HG03521 (cell line): ENCODE data around the gene NRXN2.

ENCODE experiments used
- ATAC-seq: cut with Tn5 transposase; IDR thresholded peaks from one replicate; pipeline ENCODE4 v1.9.1; 2021; ENCODE audit warnings: mild to moderate bottlenecking, moderate library complexity; ENCODE audit not compliant: unreplicated experiment

NRXN2 gene

DNA sequence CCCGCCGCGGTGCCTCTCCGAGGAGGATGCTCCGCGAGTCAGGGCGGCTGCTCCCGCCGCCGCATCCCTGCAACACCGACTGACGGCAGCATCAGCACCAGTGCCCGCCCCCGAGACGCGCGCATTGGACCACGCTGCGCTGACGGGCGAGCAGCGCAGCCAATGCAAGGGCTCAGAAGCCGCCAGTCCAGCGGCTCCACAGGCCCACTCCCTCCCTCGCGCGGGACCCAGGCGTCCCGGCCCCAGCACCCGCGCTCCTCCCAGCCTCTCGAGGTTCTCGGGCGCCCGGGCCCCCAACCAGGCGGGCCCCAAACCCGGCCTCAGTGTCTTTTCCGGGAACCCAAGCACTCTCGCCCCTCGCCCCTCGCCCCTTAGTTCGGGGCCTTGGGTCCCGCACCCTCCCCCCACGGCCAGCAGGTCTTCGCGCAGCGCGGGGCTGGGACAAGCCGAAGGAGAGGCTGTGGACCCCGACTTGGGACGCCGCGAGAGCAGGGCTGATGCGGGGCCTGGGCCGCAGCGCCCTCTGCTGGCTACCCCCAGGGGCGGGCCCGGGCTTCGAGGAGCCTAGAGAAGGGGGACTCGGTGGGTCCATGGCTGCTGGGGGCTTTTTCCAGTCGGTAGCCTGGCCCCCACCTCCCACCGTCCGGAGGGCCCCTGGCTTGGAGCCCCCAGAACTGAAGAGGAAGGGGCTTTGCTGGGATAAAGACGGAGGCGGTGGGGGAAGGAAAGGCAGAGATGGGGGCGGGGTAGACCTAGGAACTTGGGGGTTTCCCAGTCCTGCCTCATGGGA is at the start of gene NRXN2:
Gene NRXN2 (minus strand): TSS at position 81 of the 790 bp plus-strand sequence. CDS start 9,498 bp downstream, outside the sequence.
- ATAC-seq = peak; percentile 76

DNA sequence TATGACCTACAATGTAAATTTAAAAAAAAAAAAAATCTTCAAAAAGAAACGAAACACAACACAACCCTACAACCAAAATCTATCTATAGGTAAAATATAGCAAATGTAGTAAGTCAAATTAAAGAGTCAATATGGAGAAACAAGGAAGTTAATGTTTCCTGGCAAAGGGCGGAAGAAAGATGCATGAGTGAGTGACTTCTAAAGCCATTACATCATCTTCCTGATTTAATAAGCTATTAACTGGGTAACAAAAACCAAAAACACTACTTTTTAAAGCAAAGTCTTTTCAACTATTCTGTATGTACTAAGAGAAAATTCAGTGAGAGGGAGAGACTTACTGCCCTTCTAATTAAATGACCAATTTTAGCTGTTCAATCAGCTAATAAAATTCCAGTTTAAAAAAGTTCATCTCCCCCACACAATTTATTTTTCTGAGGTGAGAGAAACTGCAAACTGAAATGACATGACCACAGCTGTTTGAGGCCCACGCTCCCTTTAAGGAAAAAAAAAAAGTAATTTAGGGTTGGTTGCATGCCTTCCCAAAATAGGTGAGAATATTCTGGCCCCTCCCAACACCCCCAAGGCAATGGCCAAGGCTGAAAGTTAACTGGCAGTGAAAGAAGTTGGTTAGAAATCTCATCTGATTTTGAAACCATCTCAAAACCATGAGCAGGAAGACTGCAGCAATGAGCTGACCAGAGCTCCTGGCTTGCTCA is 49.5 kb upstream of the NRXN2 start:
- no peak for ATAC-seq

DNA sequence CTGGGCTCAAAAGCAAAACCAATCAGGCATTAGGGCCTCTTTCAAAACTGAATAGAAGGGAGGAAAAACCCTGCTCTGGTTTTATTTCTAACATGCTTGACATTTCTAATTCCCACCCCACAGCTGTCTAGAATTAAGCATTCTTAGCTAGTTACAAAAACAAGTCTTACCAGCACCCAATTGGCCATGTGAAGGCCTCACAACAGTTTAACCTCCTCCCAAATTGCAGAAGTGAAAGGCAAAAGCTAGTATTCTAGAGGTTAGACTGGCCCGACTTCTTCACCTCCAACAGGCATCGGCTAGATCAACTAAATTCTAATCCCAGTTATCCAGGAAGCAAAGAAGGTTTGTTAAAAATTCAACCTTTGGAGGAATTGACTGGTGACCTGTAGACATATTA is 48.9 kb upstream of the NRXN2 start:
- no peak for ATAC-seq

DNA sequence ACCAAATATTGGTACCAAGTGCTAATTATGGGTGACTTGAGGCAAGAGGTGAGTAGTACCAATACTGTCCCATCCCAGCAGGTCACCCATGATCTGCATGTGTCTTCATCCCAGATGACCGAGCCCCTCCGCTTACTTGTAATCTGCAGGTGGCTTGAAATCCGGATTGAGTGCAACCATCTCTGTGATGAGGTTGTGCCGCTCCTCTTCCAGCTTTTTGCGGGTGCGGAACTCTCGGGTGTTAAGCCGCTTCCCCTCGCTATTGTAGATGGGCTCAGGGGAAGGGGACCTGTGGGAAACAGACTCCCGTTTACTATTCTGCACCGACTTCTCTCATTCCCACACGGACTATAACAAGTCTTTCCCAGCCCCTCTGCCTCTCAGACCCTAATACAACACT is 47.1 kb upstream of the NRXN2 start:
- no peak for ATAC-seq

DNA sequence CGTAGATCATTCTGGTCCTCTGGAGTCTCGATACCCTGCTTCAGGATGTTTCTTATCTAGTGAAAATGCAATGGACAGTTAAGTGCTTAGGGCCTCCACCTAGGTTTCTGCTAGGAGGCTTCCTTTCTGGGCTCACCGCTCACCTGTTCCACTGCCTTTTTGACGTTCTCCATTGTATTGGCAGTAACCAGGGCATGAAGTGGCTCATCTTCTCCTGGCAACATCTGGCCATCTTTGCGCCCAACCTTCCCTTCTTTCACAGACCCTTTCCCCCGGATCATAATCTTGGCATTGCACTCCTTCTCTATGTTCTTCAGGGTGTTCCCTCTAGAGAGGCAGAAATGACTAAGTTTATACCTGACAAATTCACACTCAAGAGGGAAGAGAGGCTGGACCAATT is 46.3 kb upstream of the NRXN2 start:
- no peak for ATAC-seq

DNA sequence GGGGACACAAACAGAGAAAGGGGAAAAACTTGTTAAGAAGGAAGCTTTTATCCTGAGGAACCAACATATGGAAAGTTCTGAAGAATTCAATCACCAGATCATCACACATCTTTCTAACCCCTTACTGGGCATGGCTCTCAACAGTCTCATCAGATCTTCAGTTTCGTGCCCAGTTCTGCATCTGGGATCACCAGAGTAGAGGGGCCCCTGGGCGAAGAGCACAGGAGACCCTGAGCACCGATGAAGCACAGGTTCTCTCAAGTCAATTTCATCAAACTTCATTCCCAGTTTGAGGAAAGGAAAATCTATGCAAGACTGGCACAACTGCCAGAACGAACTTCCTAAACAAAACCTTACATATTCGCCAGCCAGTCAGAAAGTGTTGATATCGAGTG is 45.3 kb upstream of the NRXN2 start:
- no peak for ATAC-seq

DNA sequence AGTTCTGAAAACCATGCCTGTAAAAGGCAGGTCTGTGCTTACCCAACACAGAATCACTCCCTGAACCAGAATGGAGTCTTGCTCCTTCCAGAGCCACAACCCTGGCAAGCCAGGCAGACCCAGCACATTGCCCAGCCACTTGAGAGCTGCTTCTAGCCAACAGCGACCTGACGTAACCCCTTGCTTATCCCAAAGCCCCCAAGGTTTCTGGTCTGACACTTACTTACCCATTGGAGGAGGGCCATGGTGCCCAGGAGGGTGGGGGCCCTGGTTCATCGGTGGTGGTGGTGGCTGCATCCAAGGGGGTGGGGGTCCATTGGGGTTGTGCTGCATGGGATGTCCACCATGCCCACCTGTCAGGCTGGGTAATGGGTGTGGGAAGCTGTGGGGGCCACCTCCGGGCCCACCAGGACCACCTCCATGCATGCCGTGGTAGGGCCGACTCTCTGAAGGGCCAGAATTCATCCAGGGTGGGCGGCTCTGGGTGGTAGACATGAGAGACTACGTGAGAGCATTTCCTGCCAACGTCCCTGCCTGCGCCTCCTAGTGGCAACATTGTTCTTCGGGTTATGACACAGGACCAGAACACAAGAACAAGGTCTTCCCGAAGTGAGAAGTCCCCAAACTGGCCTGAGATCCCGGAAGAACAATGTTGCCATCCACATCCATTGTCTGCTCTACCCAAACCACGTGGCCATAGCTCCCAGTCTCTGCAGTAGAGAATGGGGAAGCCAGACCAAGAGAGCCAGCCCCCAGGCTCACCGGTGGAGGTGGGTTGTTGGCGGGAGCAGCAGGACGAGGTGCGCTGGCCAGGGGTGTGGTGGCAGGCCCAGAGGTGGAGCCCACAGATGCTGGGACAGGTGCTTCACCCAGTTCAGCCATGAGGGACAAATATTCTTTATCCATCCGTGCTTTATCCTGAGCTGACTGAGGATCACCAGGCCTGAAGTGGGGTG is 44.6 kb upstream of the NRXN2 start:
- no peak for ATAC-seq

DNA sequence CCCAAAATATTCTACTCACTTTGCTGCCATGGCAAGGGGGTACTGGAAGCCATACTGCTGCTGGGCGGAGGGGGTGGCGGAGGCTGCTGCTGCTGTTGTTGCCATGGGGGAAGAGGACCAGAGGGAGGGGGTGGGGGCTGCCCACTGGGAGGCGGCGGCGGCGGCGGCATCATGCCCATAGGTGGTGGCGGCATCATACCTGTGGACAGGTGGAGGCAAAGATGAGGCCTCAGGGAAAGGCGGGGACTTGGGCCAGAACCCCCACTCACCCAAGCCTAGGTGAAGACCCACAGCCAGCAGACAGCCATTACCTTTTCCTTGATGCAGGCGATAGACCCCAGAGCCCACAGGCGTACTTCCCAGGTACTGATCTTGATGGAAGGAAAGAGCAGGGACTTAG is 43.9 kb upstream of the NRXN2 start:
- ATAC-seq = no peak

DNA sequence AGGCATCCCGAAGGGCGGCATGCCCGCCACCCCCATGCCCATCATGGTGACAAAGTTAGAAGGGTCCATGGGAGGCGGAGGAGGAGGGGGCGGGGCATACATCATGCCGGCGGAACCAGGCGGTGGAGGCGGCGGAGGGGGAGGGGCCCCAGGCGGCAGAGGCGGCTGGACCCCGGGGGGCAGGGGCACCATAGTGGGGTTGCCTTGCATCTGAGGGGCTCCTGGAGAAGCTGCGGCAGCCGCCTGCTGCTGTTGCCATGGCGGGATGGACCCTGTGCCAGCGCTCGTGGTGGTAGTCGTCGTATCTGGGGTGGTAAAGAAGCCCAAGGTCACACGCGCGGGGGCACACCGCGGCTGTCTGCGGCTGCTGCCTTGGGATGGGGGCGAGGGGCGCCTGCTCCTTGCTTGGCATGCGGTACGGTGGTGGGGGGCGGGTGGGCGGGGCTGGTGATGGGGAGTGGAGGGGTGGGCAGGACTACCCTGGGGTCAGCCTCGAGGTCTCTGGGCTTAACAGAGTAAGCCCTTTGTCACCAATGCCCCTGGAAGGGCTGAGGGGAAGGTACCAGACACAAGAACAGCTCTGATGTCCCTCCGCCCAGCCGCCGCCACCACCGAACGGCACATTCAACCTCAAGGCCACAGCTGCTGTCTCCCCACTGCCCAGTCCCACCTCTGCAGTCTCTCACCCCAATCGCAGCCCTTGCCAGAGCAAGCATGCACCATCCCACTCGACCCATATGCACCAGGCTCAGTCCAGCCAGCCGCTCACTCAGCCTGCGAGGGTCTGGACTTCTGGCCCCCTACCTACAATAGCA is 43.1 kb upstream of the NRXN2 start:
- ATAC-seq = no peak

DNA sequence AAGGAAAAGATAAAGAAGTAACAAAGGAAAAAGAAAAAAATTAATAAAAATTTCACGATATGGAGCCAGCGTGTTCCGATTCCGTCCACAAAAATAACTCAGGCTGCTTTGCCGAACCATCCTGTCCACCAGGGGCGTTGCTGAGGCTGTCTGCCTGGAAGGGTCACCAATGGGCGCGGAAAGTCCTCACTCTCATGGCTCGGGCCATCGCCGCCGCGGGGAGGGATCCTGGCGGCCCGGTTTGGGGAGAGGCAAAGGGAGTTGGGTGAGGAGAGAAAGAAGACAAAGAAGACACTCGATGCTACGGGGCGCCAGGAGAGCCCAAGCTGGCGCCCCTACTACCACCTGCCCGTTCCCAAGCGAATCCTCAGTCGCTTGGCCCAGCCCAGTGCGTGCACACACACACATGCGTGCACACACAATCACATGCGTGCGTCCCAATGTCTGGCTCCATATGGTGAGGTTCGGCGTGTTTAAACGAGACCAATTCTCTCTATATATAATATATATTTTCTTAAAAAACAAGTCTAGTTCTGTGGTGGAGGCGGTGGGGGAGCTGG is 42.4 kb upstream of the NRXN2 start:
- ATAC-seq = no peak

DNA sequence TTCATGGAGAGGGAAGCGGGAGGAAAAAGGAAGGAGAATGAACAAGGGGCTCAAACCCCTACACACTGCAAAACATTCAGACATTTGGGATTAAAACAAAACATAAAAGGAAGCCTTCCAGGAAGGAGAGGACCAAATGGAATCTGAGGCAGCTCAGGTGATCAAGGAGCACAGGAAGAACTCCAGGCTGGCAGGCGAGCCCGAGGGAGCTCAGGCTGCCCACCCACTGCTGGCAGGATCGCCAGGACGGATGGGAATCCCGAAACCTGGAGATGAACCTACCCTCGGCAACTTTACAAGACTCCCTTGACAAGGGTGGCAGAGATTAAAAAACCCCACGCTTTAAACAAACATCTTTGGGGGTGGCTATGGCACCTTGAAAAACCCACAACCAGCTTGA is 41.8 kb upstream of the NRXN2 start:
- no peak for ATAC-seq

DNA sequence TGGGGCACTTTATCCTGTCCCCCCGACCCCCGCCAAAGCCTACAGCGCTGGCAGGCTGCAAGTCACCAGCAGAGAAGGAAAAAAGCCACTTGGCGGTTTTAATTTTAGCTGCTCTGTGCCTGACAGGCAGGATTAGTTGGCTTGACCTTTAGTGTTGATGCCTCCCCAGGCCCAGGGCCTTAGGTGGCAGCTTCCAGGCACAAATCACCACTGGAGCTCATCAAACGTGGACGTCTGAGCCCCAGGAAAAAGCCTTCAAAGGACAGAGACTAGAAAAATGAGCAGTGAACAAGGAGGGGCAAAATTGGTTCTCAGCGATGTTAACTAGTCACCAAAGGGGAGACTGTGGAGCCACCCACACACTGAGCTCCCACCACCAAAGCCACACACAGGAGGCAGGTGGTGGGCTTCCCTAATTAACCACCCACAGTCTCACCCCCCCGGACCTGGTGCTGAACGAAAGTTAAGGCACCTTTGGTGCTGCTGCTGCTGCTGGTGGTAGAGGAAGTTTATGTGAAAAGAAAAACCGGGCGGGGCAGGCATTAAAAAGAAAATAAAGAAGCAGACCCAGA is 41.1 kb upstream of the NRXN2 start:
- ATAC-seq = no peak

DNA sequence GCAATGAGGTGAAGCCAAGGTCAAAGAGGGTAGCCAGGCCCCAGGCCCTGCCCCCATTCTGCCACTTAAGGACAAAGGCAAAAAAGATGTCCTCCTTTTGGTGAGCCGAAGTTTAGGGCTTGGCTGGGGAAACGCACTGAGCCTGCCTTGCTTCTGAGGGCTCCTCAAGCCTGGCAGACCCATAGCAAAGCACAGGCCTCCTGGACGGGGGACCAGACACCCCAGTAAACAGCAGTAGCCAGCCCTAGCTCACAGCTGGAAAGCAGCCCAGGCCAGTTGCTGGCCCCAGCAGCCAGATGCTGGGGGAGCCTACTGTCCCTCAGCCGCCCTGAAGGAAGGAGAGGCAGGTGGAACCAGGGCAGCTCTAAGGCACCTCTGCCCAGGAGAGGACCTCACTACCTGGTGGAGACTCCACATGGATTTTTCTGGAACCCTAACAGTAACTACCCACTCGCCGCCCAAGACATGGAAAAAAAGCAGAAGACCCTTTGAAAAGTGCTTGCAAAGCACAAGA is 40.6 kb upstream of the NRXN2 start:
- no peak for ATAC-seq

DNA sequence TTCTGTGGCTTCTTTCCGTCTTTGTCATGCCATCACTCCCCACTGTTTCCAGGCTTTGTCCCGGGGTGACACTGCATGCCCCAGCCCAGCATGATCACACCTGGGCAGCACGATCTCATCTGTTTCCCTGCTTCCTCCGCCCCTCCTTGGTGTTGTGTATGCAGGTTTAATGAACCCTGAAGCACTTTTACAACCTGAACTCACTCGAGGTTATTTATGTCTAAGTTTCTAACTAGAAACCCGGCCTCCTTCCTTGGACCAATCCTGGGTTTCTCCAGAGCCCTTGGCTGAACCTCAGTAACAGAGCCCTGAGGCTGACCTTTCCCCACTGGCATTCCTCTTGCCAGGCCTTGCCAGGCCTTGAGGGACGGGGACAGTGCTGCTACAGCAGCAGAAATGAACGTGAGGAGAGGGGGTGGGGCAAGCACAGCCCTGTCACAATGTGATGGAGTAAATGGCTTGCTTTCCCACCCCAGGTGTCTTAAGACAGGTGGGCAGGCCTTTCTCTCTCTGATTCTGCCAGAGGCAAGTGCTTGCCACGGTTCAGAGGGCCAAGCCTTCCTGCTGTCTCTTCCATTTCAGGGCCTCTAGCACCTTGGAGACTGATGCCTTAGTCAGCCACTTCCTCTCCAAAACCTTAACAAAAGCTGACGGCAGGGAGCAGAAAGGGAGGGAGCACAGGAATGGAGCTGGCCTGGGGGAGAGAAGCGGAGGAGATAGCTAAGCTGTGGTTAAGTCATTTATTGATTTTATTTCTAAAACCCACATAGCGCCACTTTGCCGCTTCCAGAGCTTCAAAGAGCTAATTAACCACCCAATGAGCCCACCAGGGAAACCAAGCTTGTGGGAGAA is 39.9 kb upstream of the NRXN2 start:
- ATAC-seq = no peak

DNA sequence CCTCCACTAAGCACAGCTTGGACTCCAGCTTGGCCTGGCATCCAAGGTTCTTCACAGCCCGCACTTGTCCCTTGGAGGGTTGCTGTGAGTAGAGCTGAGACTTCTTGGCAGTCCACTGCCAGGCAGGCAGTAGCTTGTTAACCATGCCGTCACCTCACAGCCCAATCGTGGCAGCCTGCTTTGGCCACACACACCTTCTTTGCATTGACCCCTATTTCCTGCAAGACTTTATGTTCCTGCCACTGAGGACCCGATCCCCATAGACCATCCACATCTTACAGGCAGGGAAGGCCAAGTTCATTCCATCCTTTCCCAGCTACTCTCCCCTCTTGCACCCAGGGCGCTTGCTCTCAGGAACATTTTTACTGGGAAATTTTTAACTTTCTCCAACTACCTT is 39.3 kb upstream of the NRXN2 start:
- ATAC-seq = no peak

DNA sequence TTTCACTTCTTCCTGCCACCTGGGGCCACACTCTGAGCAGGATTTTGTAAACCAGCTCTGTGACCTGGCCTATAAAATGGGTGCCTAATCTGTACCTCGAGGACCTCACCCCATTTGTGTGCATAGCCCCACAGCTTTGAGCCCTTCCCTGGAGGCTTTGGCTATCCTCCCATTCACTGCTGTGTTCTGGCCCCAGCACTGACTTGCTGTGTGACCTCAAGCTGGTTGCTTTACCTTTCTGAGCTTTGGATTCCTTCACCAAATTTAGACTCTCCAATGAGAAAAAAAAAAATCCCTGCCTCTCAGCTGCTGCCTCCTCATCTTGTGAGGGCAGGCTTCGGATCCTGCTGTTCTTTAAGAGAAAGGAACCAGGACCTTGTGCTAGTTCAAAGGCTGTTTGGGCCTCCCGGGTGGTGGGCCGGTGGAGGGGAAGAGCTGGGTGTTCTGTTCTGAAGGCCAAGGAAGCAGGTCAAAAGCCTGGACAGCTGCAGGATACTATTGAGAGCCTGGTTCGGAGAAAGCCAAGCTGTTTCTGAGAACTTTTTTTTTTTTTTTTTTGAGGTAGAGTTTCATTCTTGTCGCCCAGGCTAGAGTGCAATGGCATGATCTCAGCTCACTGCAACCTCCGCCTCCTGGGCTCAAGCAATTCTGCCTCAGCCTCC is 37.9 kb upstream of the NRXN2 start:
- no peak for ATAC-seq

DNA sequence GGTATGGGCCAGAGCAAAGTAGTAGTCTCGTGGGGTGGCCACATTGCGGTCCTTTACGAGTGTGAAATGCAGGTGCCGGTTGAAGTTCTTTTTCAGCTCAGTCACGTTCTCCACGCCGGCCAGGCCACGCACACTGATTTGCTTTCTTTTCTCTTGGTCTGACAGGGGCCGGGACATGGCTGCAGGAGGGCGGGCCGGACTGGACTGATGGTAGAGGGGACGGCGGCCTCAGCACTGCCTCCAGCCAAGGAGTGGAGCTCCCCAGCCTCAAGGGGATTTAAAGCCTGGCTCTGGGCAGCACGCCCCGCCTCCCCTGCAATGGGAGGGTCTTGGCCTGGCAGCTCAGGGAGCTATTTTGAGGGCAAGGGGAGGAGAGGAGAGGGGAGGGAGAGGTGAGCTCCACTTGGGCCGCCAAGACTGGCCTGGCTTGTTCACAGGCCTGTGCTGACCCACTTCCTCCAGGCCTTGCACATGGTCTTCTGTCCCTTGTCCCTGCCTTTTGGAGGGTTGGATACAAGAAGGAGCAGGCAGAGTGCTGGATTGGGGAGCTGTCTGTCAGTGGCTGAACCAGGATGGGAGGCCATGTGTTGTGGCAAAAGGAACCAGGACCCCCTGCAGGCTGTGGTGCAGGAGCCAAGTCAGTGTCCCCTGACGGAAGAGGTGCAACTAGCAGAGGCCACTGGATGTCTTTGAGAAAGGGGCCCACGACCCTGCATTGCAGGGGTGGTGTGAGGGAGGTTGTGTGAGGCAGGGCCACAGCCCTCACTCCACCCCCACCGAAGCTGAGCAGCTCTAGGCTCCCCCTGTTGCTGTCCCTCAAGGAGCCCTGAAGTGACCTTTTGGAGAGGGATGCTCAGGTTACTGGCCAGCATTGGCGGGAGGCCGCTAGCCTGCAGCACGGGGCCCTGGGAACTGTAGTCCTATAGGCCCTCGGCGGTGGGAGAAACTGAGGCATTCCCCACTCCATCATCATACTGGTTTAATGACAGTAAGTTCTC is 37.0 kb upstream of the NRXN2 start, which contains the start of gene PYGM:
Gene PYGM (minus strand): TSS at position 253 of the 998 bp plus-strand sequence. CDS start 76 bp downstream, at position 177.
- ATAC-seq = no peak
